Ovary (tissue), 3 donors: Measurements from ENCODE around the gene KLHL8.

Experiments
- EP300 ChIP-seq: sonication (generic); formaldehyde crosslinking; IDR thresholded peaks from one replicate; pipeline ENCODE4 v1.6.1; 2017; ENCODE audit warnings: antibody characterized with exemption
- TF ChIP-seq, protein P1 (sequence below), 3 donors: fragments of 450-650 bp in 2 of 3; fragments of 200-600 bp in 1 of 3; IDR thresholded peaks; one replicate each; pipeline versions ENCODE4 v1.5.1 to v1.8.0; 2016 to 2022; ENCODE audit warnings: antibody characterized with exemption in 3 of 3, mild to moderate bottlenecking in 1 of 3
- donor health status: DM: no; HTN: no; CAD: no.

DNA sequence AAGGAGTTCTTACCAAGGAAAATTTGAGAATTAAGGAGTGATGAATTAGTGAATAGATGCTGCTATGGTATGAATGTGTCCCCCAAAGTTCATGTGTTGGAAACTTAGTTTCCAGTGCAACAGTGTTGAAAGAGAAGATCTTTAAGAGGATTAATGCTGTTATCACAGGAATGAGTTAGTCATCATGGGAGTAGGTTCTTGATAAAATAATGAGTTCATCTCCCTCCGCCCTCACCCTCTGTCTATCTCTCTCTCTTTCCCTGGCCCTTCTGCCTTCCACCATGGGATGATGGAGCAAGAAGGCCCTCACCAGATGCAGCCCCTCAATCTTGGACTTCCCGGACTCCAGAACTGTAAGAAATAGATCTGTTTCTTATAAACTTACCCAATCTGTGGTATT, 38.3 kb upstream of the KLHL8 start:
- TF ChIP-seq, protein P1, sequence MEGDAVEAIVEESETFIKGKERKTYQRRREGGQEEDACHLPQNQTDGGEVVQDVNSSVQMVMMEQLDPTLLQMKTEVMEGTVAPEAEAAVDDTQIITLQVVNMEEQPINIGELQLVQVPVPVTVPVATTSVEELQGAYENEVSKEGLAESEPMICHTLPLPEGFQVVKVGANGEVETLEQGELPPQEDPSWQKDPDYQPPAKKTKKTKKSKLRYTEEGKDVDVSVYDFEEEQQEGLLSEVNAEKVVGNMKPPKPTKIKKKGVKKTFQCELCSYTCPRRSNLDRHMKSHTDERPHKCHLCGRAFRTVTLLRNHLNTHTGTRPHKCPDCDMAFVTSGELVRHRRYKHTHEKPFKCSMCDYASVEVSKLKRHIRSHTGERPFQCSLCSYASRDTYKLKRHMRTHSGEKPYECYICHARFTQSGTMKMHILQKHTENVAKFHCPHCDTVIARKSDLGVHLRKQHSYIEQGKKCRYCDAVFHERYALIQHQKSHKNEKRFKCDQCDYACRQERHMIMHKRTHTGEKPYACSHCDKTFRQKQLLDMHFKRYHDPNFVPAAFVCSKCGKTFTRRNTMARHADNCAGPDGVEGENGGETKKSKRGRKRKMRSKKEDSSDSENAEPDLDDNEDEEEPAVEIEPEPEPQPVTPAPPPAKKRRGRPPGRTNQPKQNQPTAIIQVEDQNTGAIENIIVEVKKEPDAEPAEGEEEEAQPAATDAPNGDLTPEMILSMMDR (IDR thresholded peaks at IDR 0.05), result no peak
- no peak for TF ChIP-seq EP300
